NT2/D1 (cell line): ENCODE measurements around the gene UTP4.

Experiments
- DNase-seq: peaks from one replicate; pipeline ENCODE4 v3.0.0-alpha.2; 2011; ENCODE audit warnings: low read depth, low spot score
- H3K27me3 ChIP-seq: 2 replicates; pipeline ENCODE4 v1.6.0; 2011; ENCODE audit warnings: mild to moderate bottlenecking; ENCODE audit not compliant: insufficient read length, insufficient read depth
- H3K36me3 ChIP-seq: 2 replicates; pipeline ENCODE4 v1.6.1; 2011; ENCODE audit warnings: mild to moderate bottlenecking, low read length, mixed read lengths; ENCODE audit not compliant: insufficient read depth, insufficient read length
- H3K4me1 ChIP-seq: 2 replicates; pipeline ENCODE4 v1.5.1; 2011; ENCODE audit not compliant: insufficient read depth, insufficient read length
- H3K4me3 ChIP-seq: 2 replicates; pipeline ENCODE4 v1.5.1; 2011; ENCODE audit warnings: low read depth; ENCODE audit not compliant: insufficient read length
- H3K9ac ChIP-seq: 2 replicates; pipeline ENCODE4 v1.6.0; 2011; ENCODE audit warnings: low read depth; ENCODE audit not compliant: insufficient read length
- H3K9me3 ChIP-seq: 2 replicates; pipeline ENCODE4 v1.5.1; 2011; ENCODE audit warnings: mild to moderate bottlenecking, low read length; ENCODE audit not compliant: insufficient read depth
- SUZ12 ChIP-seq: IDR thresholded peaks from 2 replicates; pipeline ENCODE4 v1.6.1; 2011; ENCODE audit not compliant: insufficient read length, insufficient read depth; ENCODE audit errors: extremely low read depth
- YY1 ChIP-seq: IDR thresholded peaks from 2 replicates; pipeline ENCODE4 v1.6.1; 2011; ENCODE audit not compliant: insufficient read length, insufficient read depth
- ZNF274 ChIP-seq: IDR thresholded peaks from 2 replicates; pipeline ENCODE4 v1.6.1; 2011; ENCODE audit warnings: mild to moderate bottlenecking, low read depth, low read length

UTP4 gene

GRCh38 chr16:69186642-69187445 is 54.4 kb downstream of the UTP4 start, which contains the start of gene SNTB2:
TSS of gene SNTB2 (plus strand) at chr16:69187164. CDS start at chr16:69187167, 3 bp downstream.
- H3K27me3 ChIP-seq, result no peaks in the 10 kb centered on the region
- H3K4me3 ChIP-seq, result peak within 1 kb of the TSS; percentile 77
- TF ChIP-seq ZNF274 (no peak), YY1 (no peak), SUZ12 (no peak)
- H3K4me1 ChIP-seq, result peaks cover 3% of the 10 kb centered on the region
- peaks cover 2% of the 10 kb centered on the region for H3K36me3 ChIP-seq
- peak within 1 kb of the TSS; percentile 97 for H3K9ac ChIP-seq
- H3K9me3 ChIP-seq, result no peaks in the 10 kb centered on the region
- peak; percentile 87 for DNase-seq

- Histone ChIP-seq H3K27me3 (no peaks in the 10 kb centered on the region), H3K9ac (peak overlapping the region; percentile 97), H3K4me3 (peak overlapping the region; percentile 77), H3K4me1 (peaks cover 3% of the 10 kb centered on the region), H3K9me3 (no peaks in the 10 kb centered on the region), H3K36me3 (peaks cover 2% of the 10 kb centered on the region)
- TF ChIP-seq ZNF274 (no peak), YY1 (no peak), SUZ12 (no peak)
- peak; percentile 11 for DNase-seq
Observed at GRCh38 chr16:69187446-69188235, 55.2 kb downstream of the UTP4 start.

DNA sequence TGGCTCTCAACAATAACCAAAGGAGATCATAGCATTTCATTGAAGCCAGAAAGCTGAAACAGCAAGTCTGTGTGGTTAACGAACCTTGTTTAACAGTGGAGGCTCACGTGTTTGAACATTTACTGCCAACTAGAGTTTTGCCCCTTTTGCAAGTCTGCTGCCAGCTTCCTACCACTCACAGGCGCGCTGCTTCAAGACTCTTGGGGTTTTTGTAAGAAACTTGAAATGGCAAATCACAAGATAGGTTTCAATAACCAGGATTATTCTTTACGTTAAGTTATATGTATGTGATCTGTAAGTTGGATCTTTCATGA is 55.7 kb downstream of the UTP4 start:
- H3K27me3 ChIP-seq, result no peaks in the 10 kb centered on the region
- peak overlapping the region; percentile 97 for H3K9ac ChIP-seq
- no peak for DNase-seq
- peak overlapping the region; percentile 77 for H3K4me3 ChIP-seq
- H3K9me3 ChIP-seq, result no peaks in the 10 kb centered on the region
- TF ChIP-seq SUZ12, result no peak
- TF ChIP-seq YY1, result no peak
- no peak for TF ChIP-seq ZNF274
- H3K4me1 ChIP-seq, result peaks cover 3% of the 10 kb centered on the region
- H3K36me3 ChIP-seq, result peaks cover 2% of the 10 kb centered on the region

- no peaks in the 10 kb centered on the region for H3K9me3 ChIP-seq
- TF ChIP-seq SUZ12 (no peak), YY1 (no peak), ZNF274 (no peak)
- H3K4me3 ChIP-seq, result peak overlapping the region; percentile 77
- DNase-seq, result peak; percentile 8
- peaks cover 3% of the 10 kb centered on the region for H3K4me1 ChIP-seq
- no peaks in the 10 kb centered on the region for H3K27me3 ChIP-seq
- H3K36me3 ChIP-seq, result peaks cover 2% of the 10 kb centered on the region
- peak overlapping the region; percentile 97 for H3K9ac ChIP-seq
Observed at GRCh38 chr16:69188716-69189115, 56.3 kb downstream of the UTP4 start.

- Histone ChIP-seq H3K4me1 (peaks cover 3% of the 10 kb centered on the region), H3K9ac (no peak overlapping the region), H3K27me3 (no peaks in the 10 kb centered on the region), H3K9me3 (no peaks in the 10 kb centered on the region), H3K36me3 (peaks cover 2% of the 10 kb centered on the region), H3K4me3 (no peak overlapping the region)
- DNase-seq, result no peak
- TF ChIP-seq YY1, result no peak
- no peak for TF ChIP-seq SUZ12
- TF ChIP-seq ZNF274, result no peak
Observed at GRCh38 chr16:69190046-69190588, 57.7 kb downstream of the UTP4 start.

DNA sequence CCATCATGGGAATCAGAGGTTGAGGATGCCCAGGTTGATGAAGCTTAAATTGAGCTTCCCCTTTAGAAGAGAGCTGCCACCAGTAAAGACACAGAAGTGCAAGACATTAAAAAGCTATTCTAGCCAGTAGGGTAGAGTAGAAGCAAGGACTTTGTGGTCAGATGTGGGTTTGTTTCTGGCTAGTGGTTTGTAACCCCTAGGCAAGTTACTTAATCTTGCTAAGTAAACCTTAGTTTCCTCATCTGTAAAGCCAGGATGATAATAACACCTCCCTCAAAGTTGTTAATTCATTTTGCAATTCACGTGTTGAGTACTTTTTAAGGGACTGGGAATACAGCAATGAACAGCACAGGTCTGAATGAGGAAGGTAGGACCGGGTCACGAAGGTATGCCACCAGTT is 58.1 kb downstream of the UTP4 start:
- Histone ChIP-seq H3K4me1 (peaks cover 3% of the 10 kb centered on the region), H3K27me3 (no peaks in the 10 kb centered on the region), H3K4me3 (no peak overlapping the region), H3K9me3 (no peaks in the 10 kb centered on the region), H3K36me3 (peaks cover 2% of the 10 kb centered on the region), H3K9ac (no peak overlapping the region)
- no peak for DNase-seq
- TF ChIP-seq SUZ12, result no peak
- no peak for TF ChIP-seq ZNF274
- TF ChIP-seq YY1, result no peak

DNA sequence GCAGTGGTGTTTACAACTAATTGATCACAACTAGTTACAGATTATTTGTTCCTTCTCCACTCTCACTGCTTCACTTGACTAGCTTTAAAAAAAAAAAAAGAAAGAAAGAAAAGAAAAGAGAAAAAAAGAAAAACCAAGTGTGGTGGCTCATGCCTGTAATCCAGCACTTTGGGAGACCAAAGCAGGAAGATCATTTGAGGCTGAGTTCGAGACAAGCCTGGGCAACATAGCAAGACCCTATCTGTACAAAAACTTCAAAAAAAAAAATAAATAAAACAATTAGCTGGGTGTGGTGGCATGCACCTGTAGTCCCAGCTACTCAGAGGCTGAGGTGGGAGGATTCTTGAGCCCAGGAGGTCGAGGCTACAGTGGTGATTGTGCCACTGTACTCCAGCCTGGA is 58.7 kb downstream of the UTP4 start:
- Histone ChIP-seq H3K27me3 (no peaks in the 10 kb centered on the region), H3K36me3 (peaks cover 2% of the 10 kb centered on the region), H3K9me3 (no peaks in the 10 kb centered on the region), H3K9ac (no peak overlapping the region), H3K4me1 (peaks cover 3% of the 10 kb centered on the region), H3K4me3 (no peak overlapping the region)
- DNase-seq, result no peak
- TF ChIP-seq ZNF274, result no peak
- no peak for TF ChIP-seq SUZ12
- TF ChIP-seq YY1, result no peak
